ENCODE results near the gene NRG3.

Gene NRG3

GRCh38 chr10:81961451-81962184 is 86.6 kb downstream of the NRG3 start:
- Histone ChIP-seq H2AK5ac (ENCODE audit: low read length) (no peak overlapping the region), H4K8ac (ENCODE audit: low read depth, low read length) (no peak overlapping the region), H3K79me2 (ENCODE audit: control insufficient read depth, insufficient read depth, low read length, poor library complexity) (no peaks in the 10 kb centered on the region), H2BK12ac (ENCODE audit: low read length) (no peak overlapping the region), H3K27me3 (ENCODE audit: insufficient read depth, low read length) (no peaks in the 10 kb centered on the region), H3K9ac (ENCODE audit: low read length) (no peak overlapping the region), H3K4me3 (ENCODE audit: low read depth, low read length) (no peak overlapping the region), H3K18ac (ENCODE audit: low read length) (no peak overlapping the region), H3K36me3 (ENCODE audit: control insufficient read depth in 1 of 2, insufficient read depth in 2 of 2, low read length in 2 of 2) (no peaks in the 10 kb centered on the region), H3K4me1 (ENCODE audit: control insufficient read depth in 1 of 2, insufficient read depth in 2 of 2, low read length in 2 of 2) (no peaks in the 10 kb centered on the region), H4K12ac (ENCODE audit: low read depth, low read length) (no peak overlapping the region), H3K4ac (ENCODE audit: low read depth, low read length) (no peak overlapping the region), H4K91ac (ENCODE audit: low read depth, low read length) (no peak overlapping the region), H3K79me1 (ENCODE audit: low read length) (no peaks in the 10 kb centered on the region), H2AFZ (ENCODE audit: insufficient read depth, low read length, poor library complexity) (no peak overlapping the region), H2BK5ac (ENCODE audit: low read depth, low read length, poor library complexity) (no peak overlapping the region), H3K23ac (ENCODE audit: low read length) (no peak overlapping the region), H3K27ac (ENCODE audit: low read depth, low read length) (no peak overlapping the region), H3K9me3 (ENCODE audit: insufficient read depth, low read depth, low read length) (no peaks in the 10 kb centered on the region), H3K14ac (ENCODE audit: low read length) (no peak overlapping the region), H3K4me2 (ENCODE audit: low read length) (no peak overlapping the region), H2BK120ac (ENCODE audit: insufficient read depth, low read length, poor library complexity) (no peak overlapping the region)
- DNase-seq: no peak
- no CpG with 5 or more reads among the region's 2 CpGs for WGBS (ENCODE audit: extremely low coverage, insufficient coverage, insufficient read length)

DNA sequence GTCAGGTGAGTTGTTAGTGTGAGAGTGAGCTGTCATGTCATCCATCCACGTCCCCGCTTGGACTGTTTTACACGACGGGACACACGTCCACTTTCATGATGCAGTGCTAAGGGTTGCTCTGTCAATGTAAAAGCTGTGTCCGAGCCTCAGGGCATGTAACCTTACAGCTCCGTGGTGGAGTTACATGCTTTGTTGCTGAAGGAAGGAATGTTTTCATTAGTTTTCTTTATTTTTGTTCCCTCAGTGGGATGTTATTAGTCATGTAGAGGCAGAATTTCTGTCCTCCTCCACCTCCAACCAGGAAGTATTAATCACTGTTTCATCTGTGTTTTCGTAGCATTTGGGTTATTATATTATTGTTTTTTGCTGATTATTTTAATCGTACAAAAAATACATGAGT is 88.6 kb downstream of the NRG3 start:
- Histone ChIP-seq H3K23ac (ENCODE audit: low read length) (no peak overlapping the region), H4K91ac (ENCODE audit: low read depth, low read length) (no peak overlapping the region), H3K79me2 (ENCODE audit: control insufficient read depth, insufficient read depth, low read length, poor library complexity) (no peaks in the 10 kb centered on the region), H4K12ac (ENCODE audit: low read depth, low read length) (no peak overlapping the region), H3K18ac (ENCODE audit: low read length) (no peak overlapping the region), H2BK5ac (ENCODE audit: low read depth, low read length, poor library complexity) (no peak overlapping the region), H3K27me3 (ENCODE audit: insufficient read depth, low read length) (no peaks in the 10 kb centered on the region), H3K4me1 (ENCODE audit: control insufficient read depth in 1 of 2, insufficient read depth in 2 of 2, low read length in 2 of 2) (no peaks in the 10 kb centered on the region), H2BK12ac (ENCODE audit: low read length) (no peak overlapping the region), H2AFZ (ENCODE audit: insufficient read depth, low read length, poor library complexity) (no peak overlapping the region), H3K27ac (ENCODE audit: low read depth, low read length) (no peak overlapping the region), H4K8ac (ENCODE audit: low read depth, low read length) (no peak overlapping the region), H3K14ac (ENCODE audit: low read length) (no peak overlapping the region), H3K4ac (ENCODE audit: low read depth, low read length) (no peak overlapping the region), H3K36me3 (ENCODE audit: control insufficient read depth in 1 of 2, insufficient read depth in 2 of 2, low read length in 2 of 2) (no peaks in the 10 kb centered on the region), H2BK120ac (ENCODE audit: insufficient read depth, low read length, poor library complexity) (no peak overlapping the region), H2AK5ac (ENCODE audit: low read length) (no peak overlapping the region), H3K4me2 (ENCODE audit: low read length) (no peak overlapping the region), H3K9me3 (ENCODE audit: insufficient read depth, low read depth, low read length) (no peaks in the 10 kb centered on the region), H3K79me1 (ENCODE audit: low read length) (no peaks in the 10 kb centered on the region), H3K9ac (ENCODE audit: low read length) (no peak overlapping the region), H3K4me3 (ENCODE audit: low read depth, low read length) (no peak overlapping the region)
- DNase-seq: no peak
- no CpG with 5 or more reads among the region's 9 CpGs for WGBS (ENCODE audit: extremely low coverage, insufficient coverage, insufficient read length)

GRCh38 chr10:81967716-81968115 is 92.7 kb downstream of the NRG3 start:
- no peak for DNase-seq
- H4K91ac ChIP-seq (ENCODE audit: low read depth, low read length): no peak overlapping the region
- no peaks in the 10 kb centered on the region for H3K4me1 ChIP-seq (ENCODE audit: control insufficient read depth in 1 of 2, insufficient read depth in 2 of 2, low read length in 2 of 2)
- no peaks in the 10 kb centered on the region for H3K27me3 ChIP-seq (ENCODE audit: insufficient read depth, low read length)
- H3K9ac ChIP-seq (ENCODE audit: low read length): no peak overlapping the region
- H4K8ac ChIP-seq (ENCODE audit: low read depth, low read length): no peak overlapping the region
- H2BK120ac ChIP-seq (ENCODE audit: insufficient read depth, low read length, poor library complexity): no peak overlapping the region
- H3K79me2 ChIP-seq (ENCODE audit: control insufficient read depth, insufficient read depth, low read length, poor library complexity): no peaks in the 10 kb centered on the region
- H3K9me3 ChIP-seq (ENCODE audit: insufficient read depth, low read depth, low read length): no peaks in the 10 kb centered on the region
- no peak overlapping the region for H3K4ac ChIP-seq (ENCODE audit: low read depth, low read length)
- no peak overlapping the region for H4K12ac ChIP-seq (ENCODE audit: low read depth, low read length)
- H3K4me3 ChIP-seq (ENCODE audit: low read depth, low read length): no peak overlapping the region
- H3K27ac ChIP-seq (ENCODE audit: low read depth, low read length): no peak overlapping the region
- no peak overlapping the region for H2BK12ac ChIP-seq (ENCODE audit: low read length)
- H3K18ac ChIP-seq (ENCODE audit: low read length): no peak overlapping the region
- H2BK5ac ChIP-seq (ENCODE audit: low read depth, low read length, poor library complexity): no peak overlapping the region
- no peak overlapping the region for H3K4me2 ChIP-seq (ENCODE audit: low read length)
- no peak overlapping the region for H2AFZ ChIP-seq (ENCODE audit: insufficient read depth, low read length, poor library complexity)
- H3K79me1 ChIP-seq (ENCODE audit: low read length): no peaks in the 10 kb centered on the region
- H3K14ac ChIP-seq (ENCODE audit: low read length): no peak overlapping the region
- no peak overlapping the region for H2AK5ac ChIP-seq (ENCODE audit: low read length)
- no peak overlapping the region for H3K23ac ChIP-seq (ENCODE audit: low read length)
- no peaks in the 10 kb centered on the region for H3K36me3 ChIP-seq (ENCODE audit: control insufficient read depth in 1 of 2, insufficient read depth in 2 of 2, low read length in 2 of 2)

DNA sequence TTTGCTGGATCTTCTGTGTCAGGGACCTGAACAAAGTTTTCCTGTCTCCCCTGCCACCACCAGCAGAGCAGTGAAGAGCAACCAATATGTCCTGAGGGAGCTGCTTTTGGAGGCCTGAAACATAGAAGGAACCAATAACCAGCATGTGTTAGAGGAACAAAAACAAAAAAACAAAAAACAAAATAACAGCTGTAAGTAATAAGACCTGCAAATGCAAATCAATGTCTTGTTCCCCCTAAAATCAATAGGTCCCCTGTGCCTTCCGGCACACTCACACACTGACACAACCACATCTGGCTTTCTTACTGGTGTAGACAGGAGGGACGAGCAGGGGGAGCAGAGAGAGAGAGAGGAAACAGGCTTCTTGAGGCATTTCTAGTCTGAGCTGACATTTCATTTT is 94.1 kb downstream of the NRG3 start:
- Histone ChIP-seq H2BK120ac (ENCODE audit: insufficient read depth, low read length, poor library complexity) (no peak overlapping the region), H3K4me1 (ENCODE audit: control insufficient read depth in 1 of 2, insufficient read depth in 2 of 2, low read length in 2 of 2) (no peaks in the 10 kb centered on the region), H3K36me3 (ENCODE audit: control insufficient read depth in 1 of 2, insufficient read depth in 2 of 2, low read length in 2 of 2) (no peaks in the 10 kb centered on the region), H2BK5ac (ENCODE audit: low read depth, low read length, poor library complexity) (no peak overlapping the region), H3K23ac (ENCODE audit: low read length) (no peak overlapping the region), H3K18ac (ENCODE audit: low read length) (no peak overlapping the region), H3K79me2 (ENCODE audit: control insufficient read depth, insufficient read depth, low read length, poor library complexity) (no peaks in the 10 kb centered on the region), H4K8ac (ENCODE audit: low read depth, low read length) (no peak overlapping the region), H3K4me3 (ENCODE audit: low read depth, low read length) (no peak overlapping the region), H3K4me2 (ENCODE audit: low read length) (no peak overlapping the region), H3K79me1 (ENCODE audit: low read length) (no peaks in the 10 kb centered on the region), H2AFZ (ENCODE audit: insufficient read depth, low read length, poor library complexity) (no peak overlapping the region), H3K4ac (ENCODE audit: low read depth, low read length) (no peak overlapping the region), H3K9me3 (ENCODE audit: insufficient read depth, low read depth, low read length) (no peaks in the 10 kb centered on the region), H3K9ac (ENCODE audit: low read length) (no peak overlapping the region), H4K91ac (ENCODE audit: low read depth, low read length) (no peak overlapping the region), H4K12ac (ENCODE audit: low read depth, low read length) (no peak overlapping the region), H3K27ac (ENCODE audit: low read depth, low read length) (no peak overlapping the region), H2BK12ac (ENCODE audit: low read length) (no peak overlapping the region), H3K14ac (ENCODE audit: low read length) (no peak overlapping the region), H3K27me3 (ENCODE audit: insufficient read depth, low read length) (no peaks in the 10 kb centered on the region), H2AK5ac (ENCODE audit: low read length) (no peak overlapping the region)
- no CpG with 5 or more reads among the region's 2 CpGs for WGBS (ENCODE audit: extremely low coverage, insufficient coverage, insufficient read length)
- DNase-seq: no peak
